HepG2 (cell line): ENCODE measurements around the gene PIK3R4. TPM values are rescaled to one million over a fixed set of nuclear protein-coding genes. Genes with fewer than 3 reads are reported as not detected.

Experiments
- CBX2 ChIP-seq, 2 experiments: fragments of 200-600 bp in 1 of 2; sonication (generic); formaldehyde crosslinking in 1 of 2; IDR thresholded peaks; 2 replicates each; pipeline versions ENCODE4 v1.7.0 to v1.8.1; 2018 to 2022; ENCODE audit warnings: low read depth in 2 of 2, low read length in 1 of 2, mild to moderate bottlenecking in 1 of 2, missing genetic modification reagents in 1 of 2
- DPF2 ChIP-seq: sonication (generic); formaldehyde crosslinking; IDR thresholded peaks from 2 replicates; pipeline ENCODE4 v1.4.0; 2020; ENCODE audit warnings: mild to moderate bottlenecking, low read depth, missing genetic modification reagents, borderline replicate concordance
- EHMT2 ChIP-seq: fragments of 200-600 bp; sonication (generic); IDR thresholded peaks from 2 replicates; pipeline ENCODE4 v1.7.0; 2017; ENCODE audit warnings: antibody characterized with exemption, low read depth, low read length, borderline replicate concordance
- JDP2 ChIP-seq: sonication (generic); formaldehyde crosslinking; IDR thresholded peaks from 2 replicates; pipeline ENCODE4 v1.8.1; 2022; ENCODE audit warnings: missing genetic modification reagents, borderline replicate concordance
- JUN ChIP-seq: sonication (generic); formaldehyde crosslinking; IDR thresholded peaks from 2 replicates; pipeline ENCODE4 v1.4.0; 2020; ENCODE audit warnings: mild to moderate bottlenecking, missing genetic modification reagents
- KDM5A ChIP-seq: fragments of 200-600 bp; sonication (generic); IDR thresholded peaks from 2 replicates; pipeline ENCODE4 v1.7.0; 2018; ENCODE audit warnings: antibody characterized with exemption, mild to moderate bottlenecking, low read length, borderline replicate concordance
- KLF9 ChIP-seq: IDR thresholded peaks from 2 replicates; pipeline ENCODE4 v1.6.1; 2016; ENCODE audit warnings: low read depth
- MAFG ChIP-seq: sonication (generic); formaldehyde crosslinking; IDR thresholded peaks from 2 replicates; pipeline ENCODE4 v1.5.1; 2020; ENCODE audit warnings: mild to moderate bottlenecking, missing genetic modification reagents
- NFKB2 ChIP-seq: sonication (generic); formaldehyde crosslinking; IDR thresholded peaks from 2 replicates; pipeline ENCODE4 v1.4.0; 2020; ENCODE audit warnings: missing genetic modification reagents, borderline replicate concordance
- PHF20 ChIP-seq: sonication (generic); formaldehyde crosslinking; IDR thresholded peaks from 2 replicates; pipeline ENCODE4 v1.5.0; 2020; ENCODE audit warnings: mild to moderate bottlenecking, missing genetic modification reagents
- RNF2 ChIP-seq: fragments of 450-650 bp; conservative IDR thresholded peaks from 2 replicates; pipeline ENCODE4 v1.6.1; 2016; ENCODE audit warnings: low read depth
- SSRP1 ChIP-seq: IDR thresholded peaks from 2 replicates; pipeline ENCODE4 v1.6.1; 2016; ENCODE audit warnings: control low read depth
- ZBTB8A ChIP-seq: sonication (generic); formaldehyde crosslinking; IDR thresholded peaks from 2 replicates; pipeline ENCODE4 v1.4.0; 2020; ENCODE audit warnings: mild to moderate bottlenecking, low read depth, missing genetic modification reagents, borderline replicate concordance
- ZFP90 ChIP-seq: sonication (generic); formaldehyde crosslinking; IDR thresholded peaks from 2 replicates; pipeline ENCODE4 v1.8.0; 2022; ENCODE audit warnings: missing genetic modification reagents, mild to moderate bottlenecking, inconsistent platforms, borderline replicate concordance
- ZNF138 ChIP-seq: sonication (generic); formaldehyde crosslinking; IDR thresholded peaks from 2 replicates; pipeline ENCODE4 v1.5.0; 2020; ENCODE audit warnings: mild to moderate bottlenecking, low read depth, missing genetic modification reagents
- ZNF230 ChIP-seq: sonication (generic); formaldehyde crosslinking; IDR thresholded peaks from 2 replicates; pipeline ENCODE4 v1.4.0; 2020; ENCODE audit warnings: mild to moderate bottlenecking, missing genetic modification reagents
- polyA plus RNA-seq, 8 experiments: library from polyadenylated mRNA; depleted of rRNA in 3 of 8; stranded (reverse) in 7 of 8; unstranded in 1 of 8; fragments of >200 nt; fragmentation: Illumina TruSeq in 4 of 8; extraction: Trizol in 4 of 8; gene quantifications; 2 replicates each; pipeline versions ENCODE4 v1.2.1 to v1.2.3, GENCODE V29; 2011 to 2016; ENCODE audit warnings: low read depth in 4 of 8, missing spikeins in 1 of 8, mixed read lengths in 1 of 8; ENCODE audit not compliant: insufficient read depth in 1 of 8
- total RNA-seq, 5 experiments: library from RNA; depleted of rRNA; stranded (reverse); fragments of >200 nt; fragmentation: Illumina TruSeq; extraction: Trizol; gene quantifications; 2 replicates each; pipeline ENCODE4 v1.2.3, GENCODE V29; 2016; ENCODE audit warnings: low read depth in 1 of 5
- TF ChIP-seq, protein P1 (sequence below): sonication (generic); formaldehyde crosslinking; IDR thresholded peaks from 2 replicates; pipeline ENCODE4 v1.4.0; 2020; ENCODE audit warnings: missing genetic modification reagents
- TF ChIP-seq, protein P2 (sequence below): sonication (generic); formaldehyde crosslinking; IDR thresholded peaks from 2 replicates; pipeline ENCODE4 v1.4.0; 2020; ENCODE audit warnings: mild to moderate bottlenecking, missing genetic modification reagents, borderline replicate concordance
- TF ChIP-seq, protein P3 (sequence below): sonication (generic); formaldehyde crosslinking; IDR thresholded peaks from 2 replicates; pipeline ENCODE4 v1.5.0; 2020; ENCODE audit warnings: mild to moderate bottlenecking, missing genetic modification reagents, moderate library complexity

PIK3R4 gene
- total and polyA plus RNA-seq, 2 of the 13 experiments (the other 11 are each of a cell fraction or from before 2014, with no cell fraction given) = 22.4 to 26.0 TPM

DNA sequence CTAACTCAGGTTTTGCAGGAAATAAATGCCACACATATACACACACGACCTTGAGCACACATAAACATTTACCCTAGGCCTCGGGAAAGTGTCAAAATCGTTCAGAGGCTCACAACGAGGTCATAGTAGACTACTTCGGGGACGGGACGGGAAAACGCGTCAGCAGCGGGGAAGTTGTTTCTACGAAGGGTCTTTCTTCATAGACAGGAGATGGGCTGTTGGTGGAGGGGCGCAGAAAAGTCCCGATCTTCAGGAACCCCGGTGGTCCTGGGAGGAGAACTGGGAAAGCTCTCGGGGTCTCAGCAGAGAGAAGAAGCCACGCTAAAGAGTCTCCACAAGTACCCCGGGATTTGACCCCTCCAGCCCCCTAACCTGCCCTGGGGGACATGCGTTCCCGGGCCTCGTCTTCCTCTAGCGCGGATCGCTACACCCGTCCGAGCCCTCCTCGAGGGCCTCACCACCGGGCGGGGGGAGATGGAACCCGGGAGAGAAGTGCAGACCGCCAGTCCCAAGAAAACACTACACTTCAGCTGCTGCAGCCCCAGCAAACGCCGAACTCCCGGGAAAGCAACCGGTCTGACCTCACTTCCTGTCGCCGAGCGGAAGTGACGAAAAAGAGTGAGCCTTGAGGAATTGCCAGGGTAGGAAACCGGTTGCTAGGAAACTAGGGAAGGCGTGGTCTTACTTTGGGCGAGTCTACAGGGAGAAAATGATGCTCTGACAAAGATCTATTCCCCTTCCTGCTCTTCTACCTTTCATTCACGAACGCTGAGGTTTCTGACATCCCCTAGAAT is at the start of gene PIK3R4 (continued):
- TF ChIP-seq CBX2 (IDR thresholded peaks at IDR 0.05; ENCODE audit: low read depth, low read length) = no peak
- no peak for TF ChIP-seq CBX2 (CRISPR knock-in tag; IDR thresholded peaks at IDR 0.05; ENCODE audit: low read depth)
- TF ChIP-seq DPF2 (CRISPR knock-in tag) = no peak
- TF ChIP-seq, protein P1, sequence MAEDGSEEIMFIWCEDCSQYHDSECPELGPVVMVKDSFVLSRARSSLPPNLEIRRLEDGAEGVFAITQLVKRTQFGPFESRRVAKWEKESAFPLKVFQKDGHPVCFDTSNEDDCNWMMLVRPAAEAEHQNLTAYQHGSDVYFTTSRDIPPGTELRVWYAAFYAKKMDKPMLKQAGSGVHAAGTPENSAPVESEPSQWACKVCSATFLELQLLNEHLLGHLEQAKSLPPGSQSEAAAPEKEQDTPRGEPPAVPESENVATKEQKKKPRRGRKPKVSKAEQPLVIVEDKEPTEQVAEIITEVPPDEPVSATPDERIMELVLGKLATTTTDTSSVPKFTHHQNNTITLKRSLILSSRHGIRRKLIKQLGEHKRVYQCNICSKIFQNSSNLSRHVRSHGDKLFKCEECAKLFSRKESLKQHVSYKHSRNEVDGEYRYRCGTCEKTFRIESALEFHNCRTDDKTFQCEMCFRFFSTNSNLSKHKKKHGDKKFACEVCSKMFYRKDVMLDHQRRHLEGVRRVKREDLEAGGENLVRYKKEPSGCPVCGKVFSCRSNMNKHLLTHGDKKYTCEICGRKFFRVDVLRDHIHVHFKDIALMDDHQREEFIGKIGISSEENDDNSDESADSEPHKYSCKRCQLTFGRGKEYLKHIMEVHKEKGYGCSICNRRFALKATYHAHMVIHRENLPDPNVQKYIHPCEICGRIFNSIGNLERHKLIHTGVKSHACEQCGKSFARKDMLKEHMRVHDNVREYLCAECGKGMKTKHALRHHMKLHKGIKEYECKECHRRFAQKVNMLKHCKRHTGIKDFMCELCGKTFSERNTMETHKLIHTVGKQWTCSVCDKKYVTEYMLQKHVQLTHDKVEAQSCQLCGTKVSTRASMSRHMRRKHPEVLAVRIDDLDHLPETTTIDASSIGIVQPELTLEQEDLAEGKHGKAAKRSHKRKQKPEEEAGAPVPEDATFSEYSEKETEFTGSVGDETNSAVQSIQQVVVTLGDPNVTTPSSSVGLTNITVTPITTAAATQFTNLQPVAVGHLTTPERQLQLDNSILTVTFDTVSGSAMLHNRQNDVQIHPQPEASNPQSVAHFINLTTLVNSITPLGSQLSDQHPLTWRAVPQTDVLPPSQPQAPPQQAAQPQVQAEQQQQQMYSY (CRISPR knock-in tag) = no peak
- TF ChIP-seq JUN (CRISPR knock-in tag) = no peak
- peak; percentile 40; the same call in 1 of the 2 replicates for TF ChIP-seq NFKB2 (CRISPR knock-in tag)
- TF ChIP-seq, protein P2, sequence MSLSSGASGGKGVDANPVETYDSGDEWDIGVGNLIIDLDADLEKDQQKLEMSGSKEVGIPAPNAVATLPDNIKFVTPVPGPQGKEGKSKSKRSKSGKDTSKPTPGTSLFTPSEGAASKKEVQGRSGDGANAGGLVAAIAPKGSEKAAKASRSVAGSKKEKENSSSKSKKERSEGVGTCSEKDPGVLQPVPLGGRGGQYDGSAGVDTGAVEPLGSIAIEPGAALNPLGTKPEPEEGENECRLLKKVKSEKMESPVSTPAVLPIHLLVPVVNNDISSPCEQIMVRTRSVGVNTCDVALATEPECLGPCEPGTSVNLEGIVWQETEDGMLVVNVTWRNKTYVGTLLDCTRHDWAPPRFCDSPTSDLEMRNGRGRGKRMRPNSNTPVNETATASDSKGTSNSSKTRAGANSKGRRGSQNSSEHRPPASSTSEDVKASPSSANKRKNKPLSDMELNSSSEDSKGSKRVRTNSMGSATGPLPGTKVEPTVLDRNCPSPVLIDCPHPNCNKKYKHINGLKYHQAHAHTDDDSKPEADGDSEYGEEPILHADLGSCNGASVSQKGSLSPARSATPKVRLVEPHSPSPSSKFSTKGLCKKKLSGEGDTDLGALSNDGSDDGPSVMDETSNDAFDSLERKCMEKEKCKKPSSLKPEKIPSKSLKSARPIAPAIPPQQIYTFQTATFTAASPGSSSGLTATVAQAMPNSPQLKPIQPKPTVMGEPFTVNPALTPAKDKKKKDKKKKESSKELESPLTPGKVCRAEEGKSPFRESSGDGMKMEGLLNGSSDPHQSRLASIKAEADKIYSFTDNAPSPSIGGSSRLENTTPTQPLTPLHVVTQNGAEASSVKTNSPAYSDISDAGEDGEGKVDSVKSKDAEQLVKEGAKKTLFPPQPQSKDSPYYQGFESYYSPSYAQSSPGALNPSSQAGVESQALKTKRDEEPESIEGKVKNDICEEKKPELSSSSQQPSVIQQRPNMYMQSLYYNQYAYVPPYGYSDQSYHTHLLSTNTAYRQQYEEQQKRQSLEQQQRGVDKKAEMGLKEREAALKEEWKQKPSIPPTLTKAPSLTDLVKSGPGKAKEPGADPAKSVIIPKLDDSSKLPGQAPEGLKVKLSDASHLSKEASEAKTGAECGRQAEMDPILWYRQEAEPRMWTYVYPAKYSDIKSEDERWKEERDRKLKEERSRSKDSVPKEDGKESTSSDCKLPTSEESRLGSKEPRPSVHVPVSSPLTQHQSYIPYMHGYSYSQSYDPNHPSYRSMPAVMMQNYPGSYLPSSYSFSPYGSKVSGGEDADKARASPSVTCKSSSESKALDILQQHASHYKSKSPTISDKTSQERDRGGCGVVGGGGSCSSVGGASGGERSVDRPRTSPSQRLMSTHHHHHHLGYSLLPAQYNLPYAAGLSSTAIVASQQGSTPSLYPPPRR (CRISPR knock-in tag) = no peak
- TF ChIP-seq ZFP90 = no peak
- TF ChIP-seq KDM5A = peak; percentile 95
- TF ChIP-seq RNF2 = no peak
- TF ChIP-seq ZBTB8A = no peak
- TF ChIP-seq SSRP1 (CRISPR knock-in tag) = no peak
- TF ChIP-seq KLF9 (CRISPR knock-in tag) = no peak
- no peak for TF ChIP-seq EHMT2
- no peak for TF ChIP-seq JDP2
- TF ChIP-seq PHF20 (CRISPR knock-in tag) = peak; percentile 92
- no peak for TF ChIP-seq ZNF230
- no peak for TF ChIP-seq ZNF138 (CRISPR knock-in tag)
- TF ChIP-seq, protein P3, sequence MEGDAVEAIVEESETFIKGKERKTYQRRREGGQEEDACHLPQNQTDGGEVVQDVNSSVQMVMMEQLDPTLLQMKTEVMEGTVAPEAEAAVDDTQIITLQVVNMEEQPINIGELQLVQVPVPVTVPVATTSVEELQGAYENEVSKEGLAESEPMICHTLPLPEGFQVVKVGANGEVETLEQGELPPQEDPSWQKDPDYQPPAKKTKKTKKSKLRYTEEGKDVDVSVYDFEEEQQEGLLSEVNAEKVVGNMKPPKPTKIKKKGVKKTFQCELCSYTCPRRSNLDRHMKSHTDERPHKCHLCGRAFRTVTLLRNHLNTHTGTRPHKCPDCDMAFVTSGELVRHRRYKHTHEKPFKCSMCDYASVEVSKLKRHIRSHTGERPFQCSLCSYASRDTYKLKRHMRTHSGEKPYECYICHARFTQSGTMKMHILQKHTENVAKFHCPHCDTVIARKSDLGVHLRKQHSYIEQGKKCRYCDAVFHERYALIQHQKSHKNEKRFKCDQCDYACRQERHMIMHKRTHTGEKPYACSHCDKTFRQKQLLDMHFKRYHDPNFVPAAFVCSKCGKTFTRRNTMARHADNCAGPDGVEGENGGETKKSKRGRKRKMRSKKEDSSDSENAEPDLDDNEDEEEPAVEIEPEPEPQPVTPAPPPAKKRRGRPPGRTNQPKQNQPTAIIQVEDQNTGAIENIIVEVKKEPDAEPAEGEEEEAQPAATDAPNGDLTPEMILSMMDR (CRISPR knock-in tag) = no peak
- TF ChIP-seq MAFG = no peak
